IgD-negative memory B cell (primary cell): ENCODE data around the gene COBLL1. TPM values are rescaled to one million over a fixed set of nuclear protein-coding genes. Genes with fewer than 3 reads are reported as not detected.
"Not testable (repeated sequence)": the region's sequence is repeated elsewhere in the genome, so short reads cannot be mapped to it uniquely, and the experiment has no call there.

Experiments
- H3K27ac Mint-ChIP-seq, 3 donors: one replicate each; pipeline ENCODE4 v1.8.0; 2020 to 2022; ENCODE audit warnings: mild to moderate bottlenecking in 3 of 3, mixed read lengths in 3 of 3, moderate library complexity in 1 of 3
- H3K27me3 Mint-ChIP-seq: one replicate; pipeline ENCODE4 v1.8.0; 2021; ENCODE audit warnings: mixed read lengths
- H3K36me3 Mint-ChIP-seq: one replicate; pipeline ENCODE4 v1.8.0; 2020; ENCODE audit warnings: mild to moderate bottlenecking, mixed read lengths
- H3K4me1 Mint-ChIP-seq, 3 donors: one replicate each; pipeline ENCODE4 v1.8.0; 2020 to 2022; ENCODE audit warnings: mixed read lengths in 3 of 3, mild to moderate bottlenecking in 1 of 3
- H3K4me3 Mint-ChIP-seq, 4 donors: one replicate each; pipeline ENCODE4 v1.8.0; 2020 to 2022; ENCODE audit warnings: mild to moderate bottlenecking in 4 of 4, mixed read lengths in 4 of 4, moderate library complexity in 3 of 4
- H3K9me3 Mint-ChIP-seq, 3 donors: one replicate each; pipeline ENCODE4 v1.8.0; 2020 to 2021; ENCODE audit warnings: mixed read lengths in 3 of 3, mild to moderate bottlenecking in 1 of 3
- polyA plus RNA-seq: library from polyadenylated mRNA; unstranded; fragments of 300-500 nt; fragmentation: Illumina TruSeq; gene quantifications from one replicate; pipeline ENCODE4 v1.2.3, GENCODE V29; 2021

The COBLL1 gene
- polyA plus RNA-seq, 1 donor from 2014 or later: 114 TPM

- no peak overlapping the region for H3K27ac Mint-ChIP-seq
- no peak overlapping the region for H3K4me3 Mint-ChIP-seq
- peaks cover 0 to 2% (median 0%) of the 10 kb centered on the region in 3 donors for H3K4me1 Mint-ChIP-seq
- no peaks in the 10 kb centered on the region for H3K27me3 Mint-ChIP-seq
- H3K36me3 Mint-ChIP-seq: no peaks in the 10 kb centered on the region
- no peaks in the 10 kb centered on the region for H3K9me3 Mint-ChIP-seq
Measured at GRCh38 chr2:164717000-164717803, 124.4 kb downstream of the COBLL1 start.

- Mint-ChIP-seq H3K36me3 (no peaks in the 10 kb centered on the region), H3K4me3 (no peak overlapping the region), H3K9me3 (no peaks in the 10 kb centered on the region), H3K4me1 (no peaks in the 10 kb centered on the region), H3K27me3 (no peaks in the 10 kb centered on the region), H3K27ac (no peak overlapping the region)
Measured at GRCh38 chr2:164714471-164714870, 127.2 kb downstream of the COBLL1 start.

DNA sequence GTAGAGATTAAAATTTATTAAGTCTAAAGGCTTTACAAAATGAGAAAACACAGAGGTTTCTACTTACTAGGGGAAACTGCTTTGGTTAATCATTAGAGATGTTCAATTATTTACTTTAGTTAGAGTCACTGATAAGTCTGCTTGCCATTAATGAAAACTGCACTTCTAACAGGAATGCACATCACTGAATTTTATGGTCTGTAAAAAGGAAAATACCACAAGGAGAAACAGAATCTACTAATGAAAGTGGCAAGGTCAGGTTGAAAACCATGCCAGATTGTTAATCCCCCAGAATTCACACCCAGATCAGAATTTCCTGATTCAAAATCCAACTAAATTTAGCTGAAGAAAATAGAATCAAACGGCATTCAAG lies 129.9 kb downstream of the COBLL1 start:
- no peaks in the 10 kb centered on the region for H3K9me3 Mint-ChIP-seq

GRCh38 chr2:164710837-164711765 lies 130.5 kb downstream of the COBLL1 start:
- Mint-ChIP-seq H3K4me3 (no peak overlapping the region), H3K27ac (no peak overlapping the region), H3K4me1 (no peaks in the 10 kb centered on the region), H3K36me3 (peaks cover 2% of the 10 kb centered on the region), H3K9me3 (no peaks in the 10 kb centered on the region), H3K27me3 (no peaks in the 10 kb centered on the region)

More for the DNA sequence above, 129.9 kb downstream of the COBLL1 start:
- Mint-ChIP-seq H3K27ac (no peak overlapping the region), H3K4me3 (no peak overlapping the region), H3K36me3 (no peaks in the 10 kb centered on the region), H3K4me1 (no peaks in the 10 kb centered on the region), H3K27me3 (no peaks in the 10 kb centered on the region)

DNA sequence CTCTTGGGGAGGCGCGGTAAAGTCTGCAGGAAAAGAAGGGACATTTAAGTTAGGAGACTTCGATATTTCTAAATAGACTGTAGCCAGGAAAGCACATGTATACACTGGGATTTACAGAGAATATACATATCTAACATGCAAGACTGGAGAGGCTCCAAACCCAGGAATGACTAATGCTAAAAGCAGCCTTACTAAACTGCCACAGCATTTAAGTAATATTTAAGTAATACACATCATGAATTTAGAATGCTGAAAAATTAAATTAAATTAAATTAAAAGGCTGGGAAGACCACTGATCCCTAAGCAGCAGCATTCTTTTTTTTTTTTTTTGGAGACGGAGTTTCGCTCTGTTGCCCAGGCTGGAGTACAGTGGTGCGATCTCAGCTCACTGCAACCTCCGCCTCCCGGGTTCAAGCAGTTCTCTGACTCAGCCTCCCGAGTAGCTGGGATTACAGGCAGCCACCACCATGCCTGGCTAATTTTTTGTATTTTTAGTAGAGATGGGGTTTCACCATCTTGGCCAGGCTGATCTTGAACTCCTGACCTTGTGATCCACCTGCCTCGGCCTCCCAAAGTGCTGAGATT lies 131.3 kb downstream of the COBLL1 start:
- not testable (repeated sequence) for H3K9me3 Mint-ChIP-seq, H3K36me3 Mint-ChIP-seq, H3K27ac Mint-ChIP-seq, H3K4me3 Mint-ChIP-seq, H3K27me3 Mint-ChIP-seq, H3K4me1 Mint-ChIP-seq

- Mint-ChIP-seq H3K9me3 (no peaks in the 10 kb centered on the region), H3K27ac (no peak overlapping the region), H3K4me1 (no peaks in the 10 kb centered on the region), H3K36me3 (peaks cover 2% of the 10 kb centered on the region), H3K27me3 (no peaks in the 10 kb centered on the region), H3K4me3 (no peak overlapping the region)
Measured at GRCh38 chr2:164706522-164706921, 135.1 kb downstream of the COBLL1 start.

DNA sequence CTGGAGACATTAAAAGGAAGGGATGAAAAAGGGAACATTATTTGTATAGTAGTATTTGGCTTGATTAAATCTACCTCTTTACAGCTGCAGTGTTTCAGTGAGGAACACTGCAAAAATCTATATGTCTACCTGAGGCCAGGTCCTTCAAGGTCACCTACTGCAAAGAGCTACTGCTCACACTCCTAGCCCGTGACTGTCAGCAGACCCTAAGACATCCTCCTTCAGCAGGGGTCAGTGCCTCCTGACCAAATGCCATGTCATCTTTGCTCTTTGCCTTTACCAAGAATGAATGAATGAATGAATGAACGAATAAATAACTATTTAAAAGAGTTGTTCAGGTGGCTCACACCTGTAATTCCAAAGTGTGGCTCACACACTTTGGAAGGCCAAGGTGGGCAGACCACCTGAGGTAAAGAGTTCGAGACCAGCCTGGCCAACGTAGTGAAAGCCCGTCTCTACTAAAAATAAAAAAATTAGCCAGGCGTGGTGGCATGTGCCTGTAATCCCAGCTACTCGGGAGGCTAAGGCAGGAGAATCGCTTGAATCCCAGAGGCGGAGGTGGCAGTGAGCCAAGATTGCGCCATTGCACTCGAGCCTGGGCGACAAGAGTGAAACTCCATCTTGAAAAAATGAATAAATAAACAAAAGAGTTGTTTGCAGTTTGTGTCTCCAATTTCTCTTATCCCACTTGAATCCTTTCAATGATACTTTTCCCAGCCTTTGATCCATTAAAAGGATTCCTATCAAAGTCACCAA lies 136.0 kb downstream of the COBLL1 start:
- Mint-ChIP-seq H3K4me1 (no peaks in the 10 kb centered on the region), H3K9me3 (no peaks in the 10 kb centered on the region), H3K27ac (no peak overlapping the region), H3K4me3 (no peak overlapping the region), H3K27me3 (no peaks in the 10 kb centered on the region), H3K36me3 (peaks cover 2% of the 10 kb centered on the region)

- Mint-ChIP-seq H3K27me3 (no peaks in the 10 kb centered on the region), H3K9me3 (no peaks in the 10 kb centered on the region), H3K4me1 (no peaks in the 10 kb centered on the region), H3K4me3 (no peak overlapping the region), H3K36me3 (peaks cover 2% of the 10 kb centered on the region), H3K27ac (no peak overlapping the region)
Measured at GRCh38 chr2:164703915-164704706, 137.5 kb downstream of the COBLL1 start.

GRCh38 chr2:164701565-164701964 lies 140.1 kb downstream of the COBLL1 start:
- Mint-ChIP-seq H3K4me1 (peaks cover 0 to 2% (median 0%) of the 10 kb centered on the region in 3 donors), H3K36me3 (peaks cover 7% of the 10 kb centered on the region), H3K27me3 (no peaks in the 10 kb centered on the region)

DNA sequence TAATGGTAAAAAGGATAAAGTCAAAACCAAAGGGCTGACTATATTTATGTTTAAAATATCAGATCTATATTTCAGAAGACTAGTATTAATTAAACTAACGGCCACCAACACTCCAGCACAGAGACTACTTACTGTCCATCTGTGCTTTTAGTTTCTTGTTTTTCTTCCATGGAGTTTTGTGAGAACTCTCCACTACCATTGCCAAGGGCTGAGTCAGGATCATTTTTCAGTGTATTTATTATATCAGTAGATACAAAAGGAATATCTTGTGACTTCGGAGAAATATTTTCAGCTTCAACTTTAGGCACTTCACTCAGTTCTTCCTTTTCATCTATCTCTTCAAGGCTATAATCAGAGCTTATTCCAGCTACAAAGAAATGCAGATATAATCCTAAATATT lies 141.2 kb downstream of the COBLL1 start:
- peaks cover 4% of the 10 kb centered on the region for H3K36me3 Mint-ChIP-seq
- H3K4me3 Mint-ChIP-seq: no peak overlapping the region
- no peaks in the 10 kb centered on the region for H3K9me3 Mint-ChIP-seq
- no peaks in the 10 kb centered on the region for H3K27me3 Mint-ChIP-seq
- no peak overlapping the region for H3K27ac Mint-ChIP-seq
- peaks cover 0 to 2% (median 0%) of the 10 kb centered on the region in 3 donors for H3K4me1 Mint-ChIP-seq

More at GRCh38 chr2:164701565-164701964, 140.1 kb downstream of the COBLL1 start:
- no peak overlapping the region for H3K27ac Mint-ChIP-seq
- no peaks in the 10 kb centered on the region for H3K9me3 Mint-ChIP-seq
- no peak overlapping the region for H3K4me3 Mint-ChIP-seq

- Mint-ChIP-seq H3K27me3 (no peaks in the 10 kb centered on the region), H3K9me3 (no peaks in the 10 kb centered on the region), H3K27ac (no peak overlapping the region), H3K4me3 (no peak overlapping the region), H3K36me3 (peaks cover 11% of the 10 kb centered on the region), H3K4me1 (peaks cover 0 to 2% (median 0%) of the 10 kb centered on the region in 3 donors)
Measured at GRCh38 chr2:164697688-164698461, 143.7 kb downstream of the COBLL1 start.

GRCh38 chr2:164696634-164697033 lies 145.0 kb downstream of the COBLL1 start:
- peaks cover 11% of the 10 kb centered on the region for H3K36me3 Mint-ChIP-seq
- H3K4me3 Mint-ChIP-seq: no peak overlapping the region
- peaks cover 0 to 3% (median 2%) of the 10 kb centered on the region in 3 donors for H3K4me1 Mint-ChIP-seq
- no peak overlapping the region for H3K27ac Mint-ChIP-seq
- H3K27me3 Mint-ChIP-seq: no peaks in the 10 kb centered on the region
- no peaks in the 10 kb centered on the region for H3K9me3 Mint-ChIP-seq

GRCh38 chr2:164694275-164694695 lies 147.3 kb downstream of the COBLL1 start:
- Mint-ChIP-seq H3K27me3 (no peaks in the 10 kb centered on the region), H3K4me1 (peaks cover 0 to 12% (median 5%) of the 10 kb centered on the region in 3 donors), H3K9me3 (no peaks in the 10 kb centered on the region), H3K4me3 (peak overlapping the region in 1 of 4 donors; percentile 17), H3K36me3 (peaks cover 11% of the 10 kb centered on the region), H3K27ac (no peak overlapping the region)
